Activated B cell treated with CpG ODN at 0.5 μM for 24 hours (primary cell): Measurements from ENCODE around the gene UQCRC2. TPM values are rescaled to one million over a fixed set of nuclear protein-coding genes. Genes with fewer than 3 reads are reported as not detected.

Experiments
- ATAC-seq: fragments of 200-7000 bp; cut with Tn5 transposase; one replicate; pipeline ENCODE4 v1.10.0; 2021; ENCODE audit warnings: low read depth, mild to moderate bottlenecking, moderate library complexity
- CTCF ChIA-PET: fragments of 350-600 bp; sonication (Branson Sonifier 250); formaldehyde crosslinking; loops from one replicate; lab custom pipeline; 2021; ENCODE audit warnings: antibody characterized with exemption; lab: Charles Lee
- POLR2A ChIA-PET: fragments of 350-600 bp; sonication (Branson Sonifier 250); formaldehyde crosslinking; loops from one replicate; lab custom pipeline; 2021; ENCODE audit warnings: antibody characterized with exemption; lab: Charles Lee
- DNase-seq: peaks from one replicate; pipeline ENCODE4 v3.0.0; 2022
- H3K27ac Mint-ChIP-seq: one replicate; pipeline ENCODE4 v1.8.0; 2020; ENCODE audit warnings: mixed read lengths
- H3K27me3 Mint-ChIP-seq: one replicate; pipeline ENCODE4 v1.8.0; 2021; ENCODE audit warnings: mixed read lengths
- H3K36me3 Mint-ChIP-seq: one replicate; pipeline ENCODE4 v1.8.0; 2021; ENCODE audit warnings: low read depth, mixed read lengths
- H3K4me1 Mint-ChIP-seq: one replicate; pipeline ENCODE4 v1.8.0; 2021; ENCODE audit warnings: mixed read lengths
- H3K4me3 Mint-ChIP-seq: one replicate; pipeline ENCODE4 v1.8.0; 2020; ENCODE audit warnings: mild to moderate bottlenecking, mixed read lengths
- H3K9me3 Mint-ChIP-seq: one replicate; pipeline ENCODE4 v1.8.0; 2020; ENCODE audit warnings: mixed read lengths
- CTCF ChIP-seq: fragments of 200-600 bp; IDR thresholded peaks from one replicate; pipeline ENCODE4 v1.8.0; 2022; ENCODE audit warnings: antibody characterized with exemption, mild to moderate bottlenecking
- intact Hi-C: fragments of 100-400 bp; cut with micrococcal nuclease; formaldehyde crosslinking; loops from one replicate; pipeline ENCODE4 v1.15.1; 2024
- total RNA-seq: library from RNA; stranded (reverse); gene quantifications from 2 replicates; pipeline ENCODE4 v1.2.3, GENCODE V29; 2022

The UQCRC2 gene
- total RNA-seq, 1 donor from 2014 or later = 230 TPM

- no peak for TF ChIP-seq CTCF
- no peaks in the 10 kb centered on the region for H3K27me3 Mint-ChIP-seq
- POLR2A ChIA-PET = no interaction called here
- no peaks in the 10 kb centered on the region for H3K9me3 Mint-ChIP-seq
- CTCF ChIA-PET = interaction anchor here (2.3 kb wide), 1 partner anchor 50 kb away, joined by 7 read pairs; no protein-coding TSS in a partner anchor
- H3K36me3 Mint-ChIP-seq = peaks cover 27% of the 10 kb centered on the region
- intact Hi-C loops = loop anchor here (1.0 kb wide), 1 partner anchor 8 kb away; no protein-coding TSS in a partner anchor
- no peak for ATAC-seq
- H3K4me3 Mint-ChIP-seq = no peak overlapping the region
- H3K4me1 Mint-ChIP-seq = peaks cover 27% of the 10 kb centered on the region
- peak overlapping the region; percentile 53 for H3K27ac Mint-ChIP-seq
- DNase-seq = no peak
These were observed 74.5 kb downstream of the UQCRC2 start for GRCh38 chr16:22027633-22028032.

GRCh38 chr16:22029632-22030031 lies 76.5 kb downstream of the UQCRC2 start:
- Mint-ChIP-seq H3K27ac (no peak overlapping the region), H3K4me1 (peaks cover 30% of the 10 kb centered on the region), H3K4me3 (no peak overlapping the region), H3K9me3 (no peaks in the 10 kb centered on the region), H3K36me3 (peaks cover 31% of the 10 kb centered on the region), H3K27me3 (no peaks in the 10 kb centered on the region)
- intact Hi-C loops = no loop called here
- DNase-seq = no peak
- ChIA-PET POLR2A (no interaction called here), CTCF (no interaction called here)
- no peak for ATAC-seq
- TF ChIP-seq CTCF = no peak

GRCh38 chr16:22030087-22030812 lies 77.1 kb downstream of the UQCRC2 start:
- Mint-ChIP-seq H3K9me3 (no peaks in the 10 kb centered on the region), H3K27me3 (no peaks in the 10 kb centered on the region), H3K36me3 (peaks cover 31% of the 10 kb centered on the region), H3K4me1 (peaks cover 36% of the 10 kb centered on the region), H3K27ac (no peak overlapping the region), H3K4me3 (no peak overlapping the region)
- intact Hi-C loops = no loop called here
- ChIA-PET POLR2A (no interaction called here), CTCF (no interaction called here)
- no peak for TF ChIP-seq CTCF
- no peak for ATAC-seq
- DNase-seq = no peak

- CTCF ChIA-PET = no interaction called here
- no peak for ATAC-seq
These were observed 78.4 kb downstream of the UQCRC2 start for GRCh38 chr16:22031483-22032083.

More at GRCh38 chr16:22031483-22032083, 78.4 kb downstream of the UQCRC2 start:
- TF ChIP-seq CTCF = no peak
- Mint-ChIP-seq H3K9me3 (no peaks in the 10 kb centered on the region), H3K27me3 (no peaks in the 10 kb centered on the region), H3K27ac (no peak overlapping the region), H3K4me3 (no peak overlapping the region), H3K4me1 (peaks cover 33% of the 10 kb centered on the region), H3K36me3 (peaks cover 33% of the 10 kb centered on the region)
- no peak for DNase-seq
- POLR2A ChIA-PET = no interaction called here
- intact Hi-C loops = no loop called here

Other genes starting within 250 kb of the UQCRC2 start
- 391 and 546 TPM in 2 replicates for gene NPIPB4, start 95.6 kb upstream of the UQCRC2 start, total RNA-seq
- gene PDZD9, start 47.8 kb downstream of the UQCRC2 start, total RNA-seq = not detected in 2 replicates
- gene MOSMO, start 54.8 kb downstream of the UQCRC2 start, total RNA-seq = 14.3 and 21.3 TPM in 2 replicates
- 0.53 and 0.54 TPM in 2 replicates for gene VWA3A, start 139.2 kb downstream of the UQCRC2 start, total RNA-seq
- gene SDR42E2, start 209.1 kb downstream of the UQCRC2 start, total RNA-seq = 0.18 and 0.22 TPM in 2 replicates